Measurements from ENCODE around the gene NCAM2.

GRCh38 chr21:21508859-21509258 is 510.6 kb downstream of the NCAM2 start:
- TF ChIP-seq CTCF (IDR thresholded peaks at IDR 0.05): no peak
- no peak for TF ChIP-seq POLR2A (IDR thresholded peaks at IDR 0.05)

All from heart left ventricle (tissue), 13 donors.